ENCODE results near the gene SLC6A6. TPM values are rescaled to one million over a fixed set of nuclear protein-coding genes. Genes with fewer than 3 reads are reported as not detected.

Gene SLC6A6
- polyA plus RNA-seq, 1 of the 3 experiments (the other 2 are of a cell fraction) = 19.1 TPM

DNA sequence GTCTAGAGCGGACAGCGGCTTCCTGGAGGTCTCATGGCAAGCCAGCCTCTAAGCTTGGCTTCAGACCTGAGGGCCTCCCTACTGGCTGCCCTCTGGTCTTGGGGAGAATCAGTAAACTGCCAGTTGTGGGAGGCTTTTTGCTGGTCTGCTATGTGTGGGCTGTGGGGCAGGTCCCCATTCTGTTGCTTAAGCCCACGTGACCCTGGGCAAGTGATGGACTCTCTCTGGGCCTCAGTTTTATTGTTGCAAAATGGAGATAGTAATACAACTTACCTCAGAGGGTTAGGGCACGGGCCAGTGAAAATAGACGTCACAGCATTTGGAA lies 61.7 kb downstream of the SLC6A6 start:
- no peak overlapping the region for H2AFZ ChIP-seq (ENCODE audit: low read depth)
- WGBS (ENCODE audit: low lambda C conversion rate) = 100% methylated on average over 5 of the region's 5 CpGs
- peaks cover 6% of the 10 kb centered on the region for H3F3A ChIP-seq (replicated peaks; ENCODE audit: insufficient read depth)
- CTCF ChIA-PET = interaction anchor here (3.6 to 5.0 kb wide), 2 partner anchors 204 to 262 kb away, joined by 55 to 82 read pairs; no protein-coding TSS in a partner anchor
- no peak for TF ChIP-seq FOXJ3 (CRISPR knock-in tag; IDR thresholded peaks at IDR 0.05)
- TF ChIP-seq, protein P1, sequence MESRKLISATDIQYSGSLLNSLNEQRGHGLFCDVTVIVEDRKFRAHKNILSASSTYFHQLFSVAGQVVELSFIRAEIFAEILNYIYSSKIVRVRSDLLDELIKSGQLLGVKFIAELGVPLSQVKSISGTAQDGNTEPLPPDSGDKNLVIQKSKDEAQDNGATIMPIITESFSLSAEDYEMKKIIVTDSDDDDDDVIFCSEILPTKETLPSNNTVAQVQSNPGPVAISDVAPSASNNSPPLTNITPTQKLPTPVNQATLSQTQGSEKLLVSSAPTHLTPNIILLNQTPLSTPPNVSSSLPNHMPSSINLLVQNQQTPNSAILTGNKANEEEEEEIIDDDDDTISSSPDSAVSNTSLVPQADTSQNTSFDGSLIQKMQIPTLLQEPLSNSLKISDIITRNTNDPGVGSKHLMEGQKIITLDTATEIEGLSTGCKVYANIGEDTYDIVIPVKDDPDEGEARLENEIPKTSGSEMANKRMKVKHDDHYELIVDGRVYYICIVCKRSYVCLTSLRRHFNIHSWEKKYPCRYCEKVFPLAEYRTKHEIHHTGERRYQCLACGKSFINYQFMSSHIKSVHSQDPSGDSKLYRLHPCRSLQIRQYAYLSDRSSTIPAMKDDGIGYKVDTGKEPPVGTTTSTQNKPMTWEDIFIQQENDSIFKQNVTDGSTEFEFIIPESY (IDR thresholded peaks at IDR 0.05; ENCODE audit: borderline replicate concordance, low read depth) = no peak
- TF ChIP-seq GABPA (IDR thresholded peaks at IDR 0.05; ENCODE audit: low read depth) = no peak
- TF ChIP-seq, protein P2, sequence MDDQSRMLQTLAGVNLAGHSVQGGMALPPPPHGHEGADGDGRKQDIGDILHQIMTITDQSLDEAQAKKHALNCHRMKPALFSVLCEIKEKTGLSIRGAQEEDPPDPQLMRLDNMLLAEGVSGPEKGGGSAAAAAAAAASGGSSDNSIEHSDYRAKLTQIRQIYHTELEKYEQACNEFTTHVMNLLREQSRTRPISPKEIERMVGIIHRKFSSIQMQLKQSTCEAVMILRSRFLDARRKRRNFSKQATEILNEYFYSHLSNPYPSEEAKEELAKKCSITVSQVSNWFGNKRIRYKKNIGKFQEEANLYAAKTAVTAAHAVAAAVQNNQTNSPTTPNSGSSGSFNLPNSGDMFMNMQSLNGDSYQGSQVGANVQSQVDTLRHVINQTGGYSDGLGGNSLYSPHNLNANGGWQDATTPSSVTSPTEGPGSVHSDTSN (IDR thresholded peaks at IDR 0.05) = no peak
- TF ChIP-seq YY1 (IDR thresholded peaks at IDR 0.05; ENCODE audit: low read depth) = no peak
- no peak for TF ChIP-seq JUND (IDR thresholded peaks at IDR 0.05)
- TF ChIP-seq SMC3 (IDR thresholded peaks at IDR 0.05; ENCODE audit: low read depth, low read length) = no peak
- TF ChIP-seq, protein P3, sequence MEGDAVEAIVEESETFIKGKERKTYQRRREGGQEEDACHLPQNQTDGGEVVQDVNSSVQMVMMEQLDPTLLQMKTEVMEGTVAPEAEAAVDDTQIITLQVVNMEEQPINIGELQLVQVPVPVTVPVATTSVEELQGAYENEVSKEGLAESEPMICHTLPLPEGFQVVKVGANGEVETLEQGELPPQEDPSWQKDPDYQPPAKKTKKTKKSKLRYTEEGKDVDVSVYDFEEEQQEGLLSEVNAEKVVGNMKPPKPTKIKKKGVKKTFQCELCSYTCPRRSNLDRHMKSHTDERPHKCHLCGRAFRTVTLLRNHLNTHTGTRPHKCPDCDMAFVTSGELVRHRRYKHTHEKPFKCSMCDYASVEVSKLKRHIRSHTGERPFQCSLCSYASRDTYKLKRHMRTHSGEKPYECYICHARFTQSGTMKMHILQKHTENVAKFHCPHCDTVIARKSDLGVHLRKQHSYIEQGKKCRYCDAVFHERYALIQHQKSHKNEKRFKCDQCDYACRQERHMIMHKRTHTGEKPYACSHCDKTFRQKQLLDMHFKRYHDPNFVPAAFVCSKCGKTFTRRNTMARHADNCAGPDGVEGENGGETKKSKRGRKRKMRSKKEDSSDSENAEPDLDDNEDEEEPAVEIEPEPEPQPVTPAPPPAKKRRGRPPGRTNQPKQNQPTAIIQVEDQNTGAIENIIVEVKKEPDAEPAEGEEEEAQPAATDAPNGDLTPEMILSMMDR (IDR thresholded peaks at IDR 0.05) = no peak
- TF ChIP-seq EP300 (IDR thresholded peaks at IDR 0.05; ENCODE audit: borderline replicate concordance in 1 of 2, low read depth in 1 of 2, low read length in 1 of 2) = no peak
- no peak for TF ChIP-seq FOXM1 (IDR thresholded peaks at IDR 0.05; ENCODE audit: low read depth)
- no peak for TF ChIP-seq TCF12 (IDR thresholded peaks at IDR 0.05)
- H4K20me1 ChIP-seq (ENCODE audit: insufficient read depth) = no peaks in the 10 kb centered on the region
- peaks cover 22 to 26% of the 10 kb centered on the region in 2 experiments for H3K36me3 ChIP-seq (replicated peaks in 1 of 2; ENCODE audit: control insufficient read depth in 1 of 2, insufficient read depth in 2 of 2, low read length in 1 of 2)
- no peak overlapping the region for H3K27ac ChIP-seq (ENCODE audit: low read depth in 2 of 2, low read length in 1 of 2)
- H3K4me2 ChIP-seq = no peak overlapping the region
- no peak overlapping the region for H3K4me3 ChIP-seq (ENCODE audit: low read depth in 2 of 2, low read length in 1 of 2)
- H3K9ac ChIP-seq = no peak overlapping the region
- POLR2A ChIA-PET = no interaction called here
- H3K9me3 ChIP-seq = no peaks in the 10 kb centered on the region
- H3K4me1 ChIP-seq (ENCODE audit: control insufficient read depth in 1 of 2, insufficient read depth in 2 of 2, low read depth in 1 of 2, low read length in 1 of 2) = peaks cover 8 to 9% of the 10 kb centered on the region in 2 experiments; a peak in 2 of 4 replicates
- no peaks in the 10 kb centered on the region for H3K79me2 ChIP-seq (ENCODE audit: insufficient read depth)
- H3K27me3 ChIP-seq (ENCODE audit: insufficient read depth) = no peaks in the 10 kb centered on the region
- H3K9me2 ChIP-seq = no peaks in the 10 kb centered on the region
- no peak for DNase-seq

DNA sequence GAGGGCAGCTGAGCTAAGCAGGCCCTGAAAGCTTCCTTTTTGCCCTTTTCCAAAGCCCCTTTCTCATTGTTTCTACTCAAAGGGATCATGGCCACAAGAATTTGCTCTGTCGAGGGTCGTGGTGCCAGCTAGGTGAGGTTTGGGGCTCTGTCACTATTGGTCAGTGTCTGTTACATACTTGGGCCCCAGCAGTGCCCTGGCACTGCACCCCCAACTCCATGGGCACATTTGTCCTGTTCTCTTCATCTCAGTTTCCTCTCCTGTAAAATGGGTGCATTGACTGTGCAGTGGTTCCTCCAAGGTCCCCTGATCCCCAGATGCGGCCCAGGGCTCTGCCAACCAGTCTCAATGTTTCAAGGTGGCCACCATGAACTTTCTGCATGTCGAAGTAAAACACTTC lies 62.1 kb downstream of the SLC6A6 start:
- CTCF ChIA-PET = interaction anchor here (3.6 to 5.0 kb wide), 2 partner anchors 205 to 263 kb away, joined by 55 to 82 read pairs; no protein-coding TSS in a partner anchor
- 97% methylated on average over 4 of the region's 4 CpGs for WGBS (ENCODE audit: low lambda C conversion rate)
- no peak overlapping the region for H3K9ac ChIP-seq
- TF ChIP-seq, protein P1 (IDR thresholded peaks at IDR 0.05; ENCODE audit: borderline replicate concordance, low read depth) = no peak
- TF ChIP-seq, protein P4, sequence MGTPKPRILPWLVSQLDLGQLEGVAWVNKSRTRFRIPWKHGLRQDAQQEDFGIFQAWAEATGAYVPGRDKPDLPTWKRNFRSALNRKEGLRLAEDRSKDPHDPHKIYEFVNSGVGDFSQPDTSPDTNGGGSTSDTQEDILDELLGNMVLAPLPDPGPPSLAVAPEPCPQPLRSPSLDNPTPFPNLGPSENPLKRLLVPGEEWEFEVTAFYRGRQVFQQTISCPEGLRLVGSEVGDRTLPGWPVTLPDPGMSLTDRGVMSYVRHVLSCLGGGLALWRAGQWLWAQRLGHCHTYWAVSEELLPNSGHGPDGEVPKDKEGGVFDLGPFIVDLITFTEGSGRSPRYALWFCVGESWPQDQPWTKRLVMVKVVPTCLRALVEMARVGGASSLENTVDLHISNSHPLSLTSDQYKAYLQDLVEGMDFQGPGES (IDR thresholded peaks at IDR 0.05; ENCODE audit: low read depth, low read length) = no peak
- TF ChIP-seq, protein P5, sequence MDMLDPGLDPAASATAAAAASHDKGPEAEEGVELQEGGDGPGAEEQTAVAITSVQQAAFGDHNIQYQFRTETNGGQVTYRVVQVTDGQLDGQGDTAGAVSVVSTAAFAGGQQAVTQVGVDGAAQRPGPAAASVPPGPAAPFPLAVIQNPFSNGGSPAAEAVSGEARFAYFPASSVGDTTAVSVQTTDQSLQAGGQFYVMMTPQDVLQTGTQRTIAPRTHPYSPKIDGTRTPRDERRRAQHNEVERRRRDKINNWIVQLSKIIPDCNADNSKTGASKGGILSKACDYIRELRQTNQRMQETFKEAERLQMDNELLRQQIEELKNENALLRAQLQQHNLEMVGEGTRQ (IDR thresholded peaks at IDR 0.05; ENCODE audit: borderline replicate concordance, low read depth, low read length) = no peak
- TF ChIP-seq SMC3 (IDR thresholded peaks at IDR 0.05; ENCODE audit: low read depth, low read length) (no peak), MXI1 (IDR thresholded peaks at IDR 0.05; ENCODE audit: low read depth, low read length) (no peak), EP300 (IDR thresholded peaks at IDR 0.05; ENCODE audit: borderline replicate concordance in 1 of 2, low read depth in 1 of 2, low read length in 1 of 2) (no peak), TCF12 (IDR thresholded peaks at IDR 0.05) (no peak)

More for the DNA sequence above, 62.1 kb downstream of the SLC6A6 start:
- DNase-seq = no peak
- Histone ChIP-seq H2AFZ (ENCODE audit: low read depth) (no peak overlapping the region), H3K4me3 (ENCODE audit: low read depth in 2 of 2, low read length in 1 of 2) (no peak overlapping the region), H3K9me2 (no peaks in the 10 kb centered on the region), H3K79me2 (ENCODE audit: insufficient read depth) (no peaks in the 10 kb centered on the region), H3K9me3 (no peaks in the 10 kb centered on the region), H3K4me1 (ENCODE audit: control insufficient read depth in 1 of 2, insufficient read depth in 2 of 2, low read depth in 1 of 2, low read length in 1 of 2) (peaks cover 8 to 9% of the 10 kb centered on the region in 2 experiments; a peak in 2 of 4 replicates), H4K20me1 (ENCODE audit: insufficient read depth) (no peaks in the 10 kb centered on the region), H3F3A (replicated peaks; ENCODE audit: insufficient read depth) (peaks cover 6% of the 10 kb centered on the region), H3K27me3 (ENCODE audit: insufficient read depth) (no peaks in the 10 kb centered on the region), H3K36me3 (replicated peaks in 1 of 2; ENCODE audit: control insufficient read depth in 1 of 2, insufficient read depth in 2 of 2, low read length in 1 of 2) (peaks cover 22 to 24% of the 10 kb centered on the region in 2 experiments), H3K4me2 (no peak overlapping the region), H3K27ac (ENCODE audit: low read depth in 2 of 2, low read length in 1 of 2) (no peak overlapping the region)
- POLR2A ChIA-PET = no interaction called here

All from SK-N-SH (cell line).